ENCODE measurements around the gene LAD1.

LAD1 gene

GRCh38 chr1:201399352-201400126 is 415 bp upstream of the LAD1 start:
- TF ChIP-seq, protein P1, sequence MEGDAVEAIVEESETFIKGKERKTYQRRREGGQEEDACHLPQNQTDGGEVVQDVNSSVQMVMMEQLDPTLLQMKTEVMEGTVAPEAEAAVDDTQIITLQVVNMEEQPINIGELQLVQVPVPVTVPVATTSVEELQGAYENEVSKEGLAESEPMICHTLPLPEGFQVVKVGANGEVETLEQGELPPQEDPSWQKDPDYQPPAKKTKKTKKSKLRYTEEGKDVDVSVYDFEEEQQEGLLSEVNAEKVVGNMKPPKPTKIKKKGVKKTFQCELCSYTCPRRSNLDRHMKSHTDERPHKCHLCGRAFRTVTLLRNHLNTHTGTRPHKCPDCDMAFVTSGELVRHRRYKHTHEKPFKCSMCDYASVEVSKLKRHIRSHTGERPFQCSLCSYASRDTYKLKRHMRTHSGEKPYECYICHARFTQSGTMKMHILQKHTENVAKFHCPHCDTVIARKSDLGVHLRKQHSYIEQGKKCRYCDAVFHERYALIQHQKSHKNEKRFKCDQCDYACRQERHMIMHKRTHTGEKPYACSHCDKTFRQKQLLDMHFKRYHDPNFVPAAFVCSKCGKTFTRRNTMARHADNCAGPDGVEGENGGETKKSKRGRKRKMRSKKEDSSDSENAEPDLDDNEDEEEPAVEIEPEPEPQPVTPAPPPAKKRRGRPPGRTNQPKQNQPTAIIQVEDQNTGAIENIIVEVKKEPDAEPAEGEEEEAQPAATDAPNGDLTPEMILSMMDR (IDR thresholded peaks at IDR 0.05; ENCODE audit: low read depth, low read length), result no peak
- DNase-seq (ENCODE audit: extremely low read depth, low read depth), result no peak

DNA sequence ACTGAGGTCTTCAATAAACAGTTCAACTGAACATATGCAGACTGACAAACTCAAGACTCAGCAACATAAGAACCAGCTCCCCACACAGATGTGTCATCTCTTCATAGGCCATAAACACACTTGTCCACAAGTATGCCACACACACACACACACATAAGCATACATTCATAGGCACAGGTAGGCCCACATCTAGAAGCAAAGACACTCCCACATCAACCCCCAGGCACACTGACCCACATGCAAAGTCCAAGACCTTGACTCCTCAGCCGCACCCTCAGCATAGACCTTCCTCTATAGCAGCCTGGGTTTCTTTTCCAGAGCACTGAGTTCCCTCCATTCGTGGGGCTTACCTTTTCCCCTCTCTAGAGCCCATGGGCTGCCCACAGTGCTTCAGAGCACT is 1.4 kb downstream of the LAD1 start:
- TF ChIP-seq, protein P1 (IDR thresholded peaks at IDR 0.05; ENCODE audit: low read depth, low read length), result no peak
- no peak for DNase-seq (ENCODE audit: extremely low read depth, low read depth)

DNA sequence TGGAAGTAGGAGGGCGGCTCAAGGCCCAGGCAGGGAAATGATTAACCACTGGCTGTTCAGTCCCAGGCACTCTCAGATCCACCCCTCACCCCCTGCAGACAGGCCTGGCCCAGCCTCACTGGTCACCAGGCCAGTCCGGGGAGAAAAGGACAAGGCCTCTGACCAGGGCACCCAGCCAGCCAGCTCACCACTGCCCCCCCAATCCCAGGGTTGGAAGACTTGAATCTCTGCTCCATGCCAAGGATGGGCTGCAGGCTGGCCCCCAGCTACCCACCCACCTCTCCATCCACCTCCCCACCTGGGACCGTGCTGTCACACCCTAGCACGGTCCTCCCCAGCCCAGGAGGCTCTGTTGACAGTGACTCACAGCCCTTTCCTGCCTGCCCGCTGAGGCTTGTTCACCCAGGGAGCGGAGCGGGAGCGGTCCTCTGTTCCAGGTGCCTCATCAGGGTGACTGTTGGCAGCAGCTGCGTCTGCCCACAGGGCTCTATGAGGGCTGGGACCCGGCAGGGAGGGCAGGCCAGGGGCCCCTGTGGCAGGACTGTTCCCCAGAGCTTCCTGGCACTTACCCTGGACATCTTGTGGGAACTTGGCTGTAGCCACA is 2.2 kb downstream of the LAD1 start:
- no peak for DNase-seq (ENCODE audit: extremely low read depth, low read depth)
- TF ChIP-seq, protein P1 (IDR thresholded peaks at IDR 0.05; ENCODE audit: low read depth, low read length), result no peak

DNA sequence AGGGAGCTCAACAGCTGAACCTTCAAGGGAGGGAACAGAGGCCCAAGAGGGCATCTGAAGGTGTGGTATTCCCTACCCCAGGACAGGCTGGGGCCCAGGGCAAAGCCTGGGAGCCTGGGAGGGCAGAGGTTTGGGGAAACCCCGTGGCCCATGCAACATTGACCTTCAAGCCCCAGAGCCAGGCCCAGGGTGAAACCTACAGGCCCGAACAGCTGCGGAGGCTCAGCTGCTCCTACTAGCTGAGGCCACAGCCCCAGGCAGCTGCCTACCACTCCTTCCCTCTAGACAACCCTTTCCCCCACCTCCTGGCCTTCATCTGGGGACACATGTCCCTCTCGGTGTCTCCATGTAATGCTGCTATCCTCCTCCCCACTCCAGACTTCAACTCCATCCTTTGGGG is 3.2 kb downstream of the LAD1 start:
- no peak for DNase-seq (ENCODE audit: extremely low read depth, low read depth)
- TF ChIP-seq, protein P1 (IDR thresholded peaks at IDR 0.05; ENCODE audit: low read depth, low read length), result no peak

GRCh38 chr1:201394591-201394990 is 4.5 kb downstream of the LAD1 start:
- TF ChIP-seq, protein P1 (IDR thresholded peaks at IDR 0.05; ENCODE audit: low read depth, low read length), result no peak
- no peak for DNase-seq (ENCODE audit: extremely low read depth, low read depth)

- TF ChIP-seq, protein P1 (IDR thresholded peaks at IDR 0.05; ENCODE audit: low read depth, low read length), result no peak
Measured at GRCh38 chr1:201393076-201393475, 6.0 kb downstream of the LAD1 start.

More at GRCh38 chr1:201393076-201393475, 6.0 kb downstream of the LAD1 start:
- no peak for DNase-seq (ENCODE audit: extremely low read depth, low read depth)
